Motor neuron (in vitro differentiated cells): Measurements from ENCODE around the gene CDX2. TPM values are rescaled to one million over a fixed set of nuclear protein-coding genes. Genes with fewer than 3 reads are reported as not detected.

ENCODE experiments used
- ATAC-seq, 8 experiments: fragments of 200-7000 bp; cut with Tn5 transposase; replicated peaks in 6 of 8; 2 replicates each; pipeline ENCODE4 v1.8.0; 2021; ENCODE audit warnings: mild to moderate bottlenecking in 8 of 8, moderate library complexity in 8 of 8
- H3K27ac ChIP-seq, 2 donors: fragments of 250-450 bp; sonication (Bioruptor Pico); 2 replicates each; pipeline ENCODE4 v1.9.0; 2021; ENCODE audit warnings: antibody characterized with exemption in 2 of 2, mild to moderate bottlenecking in 2 of 2, moderate library complexity in 1 of 2
- H3K4me1 ChIP-seq, 2 donors: fragments of 250-450 bp; sonication (Bioruptor Pico); replicated peaks in 1 of 2; 2 replicates each; pipeline ENCODE4 v1.6.1; 2021; ENCODE audit warnings: antibody characterized with exemption in 2 of 2, mild to moderate bottlenecking in 2 of 2, moderate library complexity in 1 of 2
- H3K4me3 ChIP-seq, 5 donors: fragments of 250-450 bp; sonication (Bioruptor Pico); 2 replicates each; pipeline ENCODE4 v1.9.0; 2021; ENCODE audit warnings: antibody characterized with exemption in 5 of 5, mild to moderate bottlenecking in 5 of 5, moderate library complexity in 4 of 5
- WGBS, 10 experiments: fragments of 450-650 bp; shearing (Covaris generic); methylation state at CpG; one replicate each; pipeline ENCODE4 v1.0.0; 2022; 5-methylcytosine and 5-hydroxymethylcytosine counted together
- in situ Hi-C, 9 experiments: fragments of 400-800 bp; cut with MboI; loops; one replicate each; pipeline ENCODE4 v1.15.0; 2021; ENCODE audit warnings: low sequenced_read_pairs in 9 of 9, low pct_unique_long_range_greater_than_20kb in 2 of 9; ENCODE audit not compliant: unreplicated experiment in 9 of 9
- total RNA-seq, 8 experiments: library from RNA; unstranded; fragments of 300-600 nt; gene quantifications; 2 replicates each; pipeline versions ENCODE4 v1.2.3 to v1.2.4, GENCODE V29; 2022

The CDX2 gene
- total RNA-seq, 8 experiments from 2014 or later = 0.05 to 0.38 (median 0.17) TPM; not detected in 2

GRCh38 chr13:27976362-27977091 lies 7.4 kb upstream of the CDX2 start:
- in situ Hi-C loops = loop anchor here in 8 of 9 experiments (10.0 to 25.0 kb wide), 4 partner anchors 589 to 989 kb away; no protein-coding TSS in a partner anchor
- H3K4me3 ChIP-seq = no peak overlapping the region
- ATAC-seq = no peak
- H3K27ac ChIP-seq = no peak overlapping the region
- peaks cover 0 to 3% of the 10 kb centered on the region in 2 donors for H3K4me1 ChIP-seq
- WGBS, 10 experiments = 0 to 40% (median 11%) methylated on average over 1 to 6 of the region's 12 CpGs; no CpG with 5 or more reads in 3 of the 10 experiments

DNA sequence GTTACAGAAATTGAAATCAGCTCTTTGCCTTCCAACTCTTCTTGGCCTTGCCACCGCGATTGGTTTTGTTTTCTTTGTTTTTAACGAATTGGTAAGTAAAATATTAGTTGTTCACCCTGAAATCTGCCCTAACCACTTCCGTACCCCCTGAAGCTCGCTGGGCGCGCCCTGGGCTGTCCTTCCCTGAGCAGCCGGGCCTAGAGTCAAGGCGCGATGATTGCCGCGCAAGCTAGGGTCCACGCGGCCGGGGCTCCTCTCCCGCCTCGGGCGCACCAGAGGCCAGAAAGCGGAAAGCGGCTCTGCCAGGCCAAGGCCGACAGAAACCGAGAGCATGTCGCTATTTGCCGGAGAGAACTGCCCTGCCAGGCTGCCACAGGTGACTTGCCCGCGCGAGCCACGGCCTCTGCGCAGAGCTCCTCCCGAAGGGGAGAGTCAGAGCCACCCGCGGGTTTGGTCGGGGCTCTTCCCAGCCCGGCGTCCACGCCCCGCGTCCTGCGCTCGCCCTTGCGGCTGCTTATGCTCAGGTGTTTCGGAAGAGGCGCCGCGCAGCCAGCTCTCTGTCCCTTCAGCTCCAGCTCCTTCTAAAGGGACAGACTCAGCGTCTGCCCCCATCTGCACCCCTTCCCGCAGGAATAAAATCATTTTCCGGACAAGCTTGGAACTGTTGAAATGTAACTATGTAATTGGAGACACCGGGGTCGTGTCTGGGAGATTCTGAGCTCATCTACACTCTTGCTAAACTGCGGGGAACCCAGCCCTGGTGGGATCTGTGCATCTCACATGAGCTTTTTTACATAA lies 6.6 kb upstream of the CDX2 start:
- Histone ChIP-seq H3K4me3 (no peak overlapping the region), H3K4me1 (peaks cover 0 to 3% of the 10 kb centered on the region in 2 donors), H3K27ac (no peak overlapping the region)
- ATAC-seq = no peak
- 0 to 26% (median 4%) methylated on average over 2 to 29 of the region's 51 CpGs; no CpG with 5 or more reads in 2 of the 10 experiments for WGBS, 10 experiments
- in situ Hi-C loops = loop anchor here in 8 of 9 experiments (10.0 to 25.0 kb wide), 4 partner anchors 588 to 988 kb away; no protein-coding TSS in a partner anchor

DNA sequence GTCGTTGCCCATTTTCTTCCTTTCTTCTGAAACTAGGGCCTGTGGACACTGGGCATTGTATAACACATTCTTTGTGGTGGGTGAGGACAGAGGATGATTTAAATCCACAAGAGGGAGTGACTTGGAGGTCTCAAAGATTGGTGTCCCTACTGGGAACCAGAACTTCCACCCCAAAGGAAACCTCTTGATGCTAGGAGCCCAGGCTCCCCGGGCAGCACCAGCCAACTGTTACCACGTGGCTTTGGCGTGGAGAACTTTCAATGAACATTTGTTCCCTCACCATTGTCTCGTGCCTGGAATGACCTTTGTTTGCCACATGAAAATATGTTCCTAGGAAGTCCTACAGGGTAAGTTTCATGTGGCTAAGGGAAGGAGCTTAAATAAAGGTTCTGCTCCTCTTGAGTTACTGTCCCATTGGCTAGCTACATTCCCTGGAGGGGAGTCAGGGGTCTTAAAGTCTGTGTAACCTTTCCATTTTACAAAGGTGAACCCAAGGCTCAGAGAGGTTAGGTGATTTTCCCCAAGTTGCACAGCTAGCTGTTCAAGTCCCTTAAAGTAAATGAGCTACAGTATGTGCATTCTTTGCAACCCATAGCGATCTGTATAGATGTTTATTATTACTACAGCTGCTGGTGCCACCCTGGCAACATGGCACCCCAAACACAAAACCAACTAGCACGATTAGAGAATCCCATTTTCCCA lies 5.0 kb upstream of the CDX2 start:
- in situ Hi-C loops = loop anchor here in 2 of 9 experiments (10.0 to 25.0 kb wide), 2 partner anchors 137 to 609 kb away; no protein-coding TSS in a partner anchor
- H3K4me1 ChIP-seq = no peaks in the 10 kb centered on the region
- no peak for ATAC-seq
- H3K27ac ChIP-seq = no peak overlapping the region
- H3K4me3 ChIP-seq = no peak overlapping the region
- WGBS, 10 experiments = 0 to 55% (median 20%) methylated on average over 1 to 5 of the region's 7 CpGs; no CpG with 5 or more reads in 1 of the 10 experiments

- ATAC-seq = no peak
- in situ Hi-C loops = loop anchor here in 2 of 9 experiments (10.0 to 25.0 kb wide), 2 partner anchors 136 to 608 kb away; no protein-coding TSS in a partner anchor
- no peak overlapping the region for H3K4me3 ChIP-seq
- no peak overlapping the region for H3K27ac ChIP-seq
- WGBS, 10 experiments = 0 to 60% (median 43%) methylated on average over 2 to 3 of the region's 5 CpGs; no CpG with 5 or more reads in 5 of the 10 experiments
- peaks cover 0 to 3% of the 10 kb centered on the region in 2 donors for H3K4me1 ChIP-seq
These were observed 4.2 kb upstream of the CDX2 start for GRCh38 chr13:27973291-27973690.

DNA sequence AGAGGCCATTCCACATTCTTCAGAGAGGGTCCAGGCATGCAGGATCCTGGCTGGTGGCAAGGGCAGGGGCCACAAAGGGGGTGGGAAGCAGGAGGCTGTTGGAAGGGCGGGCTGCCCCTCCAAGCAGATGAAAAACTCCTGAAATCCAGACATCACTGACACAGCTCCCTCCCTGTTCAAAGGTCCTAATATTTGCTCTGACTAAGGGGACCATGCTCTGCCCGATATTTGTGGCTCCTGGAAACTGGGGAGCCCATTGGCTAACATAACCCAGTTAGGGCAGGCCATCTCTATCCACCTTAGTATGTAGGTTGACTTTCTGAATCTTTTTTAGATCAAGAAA lies 3.3 kb upstream of the CDX2 start:
- 82% methylated on average over 1 of the region's 2 CpGs; no CpG with 5 or more reads in 9 of the 10 experiments for WGBS, 10 experiments
- no peak for ATAC-seq
- peaks cover 0 to 3% of the 10 kb centered on the region in 2 donors for H3K4me1 ChIP-seq
- H3K4me3 ChIP-seq = no peak overlapping the region
- no peak overlapping the region for H3K27ac ChIP-seq
- in situ Hi-C loops = loop anchor here in 2 of 9 experiments (10.0 to 25.0 kb wide), 2 partner anchors 135 to 608 kb away; no protein-coding TSS in a partner anchor

DNA sequence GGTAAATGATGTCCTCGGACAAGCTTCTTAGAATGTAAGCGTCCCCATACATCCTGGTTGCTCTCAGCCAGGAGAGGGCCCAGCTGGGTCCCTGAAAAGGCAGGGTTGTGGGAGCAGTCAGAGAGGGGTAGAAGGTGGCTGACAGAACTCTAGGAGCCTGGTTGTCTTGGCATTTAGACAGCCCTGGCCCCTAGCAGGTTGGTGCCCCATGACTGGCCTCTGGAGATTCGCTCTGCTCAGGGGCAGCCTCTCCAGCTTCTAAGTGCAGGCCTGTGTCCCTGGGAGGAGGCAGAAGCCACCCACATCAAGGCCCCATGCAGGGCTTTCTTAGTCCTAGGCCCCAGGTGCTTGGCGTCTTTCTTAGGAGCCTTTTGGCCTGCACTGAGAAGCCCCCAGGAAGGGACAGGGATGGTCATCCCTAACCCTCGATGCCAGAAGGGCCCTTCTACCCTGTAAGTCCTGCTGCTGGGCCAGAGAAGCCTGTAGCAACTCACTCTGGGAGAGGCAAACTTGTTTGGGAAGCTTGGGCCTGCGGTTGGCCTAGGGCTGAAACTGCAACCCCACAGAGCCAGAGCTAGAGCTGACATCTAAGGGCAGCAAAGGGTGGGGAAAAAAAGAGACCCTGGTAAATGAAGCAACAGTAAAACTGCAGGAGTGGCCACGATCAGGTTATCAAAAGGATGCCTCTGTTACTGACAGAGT lies 2.8 kb upstream of the CDX2 start:
- ATAC-seq = no peak

GRCh38 chr13:27971236-27971645 lies 2.1 kb upstream of the CDX2 start:
- no peak overlapping the region for H3K4me3 ChIP-seq
- in situ Hi-C loops = loop anchor here in 2 of 9 experiments (10.0 to 25.0 kb wide), 2 partner anchors 134 to 606 kb away; no protein-coding TSS in a partner anchor
- H3K4me1 ChIP-seq = peaks cover 0 to 3% of the 10 kb centered on the region in 2 donors
- 0 to 30% (median 10%) methylated on average over 2 to 9 of the region's 13 CpGs; no CpG with 5 or more reads in 7 of the 10 experiments for WGBS, 10 experiments
- H3K27ac ChIP-seq = no peak overlapping the region
- no peak for ATAC-seq

More for the DNA sequence above, 2.8 kb upstream of the CDX2 start:
- Histone ChIP-seq H3K4me3 (no peak overlapping the region), H3K27ac (no peak overlapping the region), H3K4me1 (peaks cover 0 to 3% of the 10 kb centered on the region in 2 donors)
- in situ Hi-C loops = loop anchor here in 2 of 9 experiments (10.0 to 25.0 kb wide), 2 partner anchors 135 to 607 kb away; no protein-coding TSS in a partner anchor
- 0 to 100% (median 23%) methylated on average over 1 to 5 of the region's 7 CpGs; no CpG with 5 or more reads in 4 of the 10 experiments for WGBS, 10 experiments

DNA sequence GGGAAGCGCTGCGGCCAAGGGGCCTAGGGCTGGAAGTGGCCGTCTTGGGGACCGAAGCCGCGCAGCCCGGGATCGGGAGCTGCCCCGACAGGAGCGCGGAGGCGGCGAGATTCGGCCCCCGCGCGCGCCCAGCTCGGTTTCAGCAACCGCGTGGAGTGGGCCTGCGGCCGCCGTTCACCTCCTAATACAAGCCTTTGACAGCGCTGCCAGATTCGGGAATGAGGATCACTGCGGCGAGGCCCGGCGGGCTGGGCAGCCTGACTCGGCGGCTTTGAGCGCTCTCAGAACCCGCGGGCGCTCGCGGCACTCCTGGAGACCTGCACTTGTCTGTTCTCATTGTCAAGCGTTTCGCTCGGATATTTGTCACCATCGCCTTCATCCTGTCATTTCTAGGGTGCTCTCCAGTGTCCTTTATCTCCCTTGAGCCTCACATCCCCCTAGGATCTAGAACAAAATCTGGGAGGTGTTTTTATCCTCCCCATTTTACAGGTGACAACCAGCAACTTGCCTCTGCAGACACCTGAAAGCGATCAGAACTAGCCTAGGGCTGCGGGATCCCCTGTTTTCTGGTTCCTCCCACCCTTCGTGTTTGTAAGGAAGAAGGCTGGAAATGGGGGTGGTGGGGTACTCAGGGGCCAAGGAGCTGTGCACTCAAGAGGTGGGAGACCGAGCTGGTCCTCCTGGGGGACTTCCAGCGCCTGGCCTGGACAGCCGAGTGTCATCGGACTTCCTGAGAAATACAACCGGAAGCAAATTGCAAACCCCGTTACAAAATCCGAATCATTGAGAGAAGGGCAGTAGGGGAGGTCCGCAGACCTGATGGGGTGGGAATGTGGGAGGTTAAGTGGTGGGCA lies 1.5 kb upstream of the CDX2 start:
- no peak for ATAC-seq
- in situ Hi-C loops = loop anchor here in 2 of 9 experiments (10.0 to 25.0 kb wide), 2 partner anchors 133 to 606 kb away; no protein-coding TSS in a partner anchor
- Histone ChIP-seq H3K4me3 (no peak overlapping the region), H3K4me1 (peaks cover 0 to 3% of the 10 kb centered on the region in 2 donors), H3K27ac (no peak overlapping the region)
- WGBS, 10 experiments = 0 to 23% (median 7%) methylated on average over 1 to 35 of the region's 53 CpGs; no CpG with 5 or more reads in 2 of the 10 experiments

DNA sequence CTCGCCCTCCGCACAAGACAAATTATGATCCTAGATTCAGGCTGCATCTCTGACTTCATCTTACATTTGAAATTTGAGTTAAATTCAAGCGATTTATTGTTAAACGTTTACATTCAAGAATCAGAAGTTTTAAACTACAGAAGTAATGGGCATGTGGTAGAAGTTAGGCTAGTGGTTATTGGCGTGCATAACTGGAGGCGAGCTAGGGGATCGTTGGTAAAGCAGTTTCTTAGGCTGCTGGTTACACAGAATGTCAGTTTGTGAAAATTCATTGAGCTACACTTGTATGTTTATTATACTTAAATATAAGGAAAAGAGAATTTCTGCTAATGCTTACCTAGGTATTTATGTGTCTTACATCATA lies 733 bp upstream of the CDX2 start:
- WGBS, 10 experiments = 0 to 36% (median 17%) methylated on average over 1 to 7 of the region's 7 CpGs; no CpG with 5 or more reads in 1 of the 10 experiments
- no peak overlapping the region for H3K27ac ChIP-seq
- in situ Hi-C loops = loop anchor here in 2 of 9 experiments (10.0 to 25.0 kb wide), 2 partner anchors 133 to 605 kb away; no protein-coding TSS in a partner anchor
- H3K4me3 ChIP-seq = no peak overlapping the region
- peaks cover 0 to 3% of the 10 kb centered on the region in 2 donors for H3K4me1 ChIP-seq
- no peak for ATAC-seq

- ATAC-seq = peak in 6 of 8 experiments; percentile 38 to 87 (median 74)
- 0 to 5% (median 2%) methylated on average over 2 to 6 of the region's 86 CpGs; no CpG with 5 or more reads in 6 of the 10 experiments for WGBS, 10 experiments
- in situ Hi-C loops = loop anchor here in 1 of 9 experiments (25.0 kb wide), 1 partner anchor 131 kb away; no protein-coding TSS in a partner anchor
- H3K4me3 ChIP-seq = peak overlapping the region in 4 of 5 donors; percentile 4 to 17 (median 14)
- H3K27ac ChIP-seq = no peak overlapping the region
- H3K4me1 ChIP-seq = peaks cover 0 to 3% of the 10 kb centered on the region in 2 donors
These were observed 616 bp downstream of the CDX2 start for GRCh38 chr13:27968316-27969081.
